ENCODE measurements around the gene SELENOK. TPM values are rescaled to one million over a fixed set of nuclear protein-coding genes. Genes with fewer than 3 reads are reported as not detected.

SELENOK gene
- total and polyA plus RNA-seq, 2 of the 13 experiments (the other 11 are each of a cell fraction or from before 2014, with no cell fraction given), result 67.0 to 81.0 TPM

DNA sequence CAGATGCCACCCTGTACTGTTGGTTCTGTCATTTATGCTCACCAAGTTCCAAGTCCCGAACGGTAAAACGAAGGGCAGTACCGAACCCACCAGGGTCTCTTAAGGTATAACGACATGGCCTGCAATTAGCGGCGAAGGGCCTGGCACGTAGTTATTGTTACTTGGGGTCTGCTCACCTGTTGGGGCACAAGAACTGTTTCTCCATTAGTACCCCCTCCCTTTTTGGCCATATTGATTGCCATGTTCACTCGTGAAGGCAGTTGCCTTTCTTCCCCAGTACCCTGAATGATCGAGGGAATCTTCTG is 44.9 kb downstream of the SELENOK start (continued):
- TF ChIP-seq ZNF577 (CRISPR knock-in tag; IDR thresholded peaks at IDR 0.05; ENCODE audit: borderline replicate concordance, low read depth), result 0 out of 2 replicates have a peak, but pooled peaks have one; percentile 6
- TF ChIP-seq HNF1B (CRISPR knock-in tag; IDR thresholded peaks at IDR 0.05), result 0 out of 2 replicates have a peak, but pooled peaks have one; percentile 26
- peak; percentile 3; the same call in 1 of the 2 replicates for TF ChIP-seq SP2 (CRISPR knock-in tag; IDR thresholded peaks at IDR 0.05)
- 0 out of 2 replicates have a peak, but pooled peaks have one; percentile 40 for TF ChIP-seq THAP8 (CRISPR knock-in tag; IDR thresholded peaks at IDR 0.05; ENCODE audit: borderline replicate concordance)

- ChIA-PET CTCF (ENCODE audit: low intra/inter-chr PET ratio, low total read pairs) (no interaction called here), POLR2A (interaction anchor here (1.1 to 6.5 kb wide), 8 partner anchors 8 to 80 kb away, joined by 3 to 156 read pairs (median 20); partner anchors contain the start of gene ACTR8)
- BruUV-seq (replicated peaks), result no TSS peak
- in situ Hi-C loops (cut with HindIII; ENCODE audit: extremely low pct_ligation_motif_present, low pct_unique_long_range_greater_than_20kb), result loop anchor here (5.0 kb wide), 1 partner anchor 36 kb away; the partner anchor contains the start of gene ACTR8
- Histone ChIP-seq H3K9ac (ENCODE audit: insufficient read depth, low read depth, low read length) (peak within 1 kb of the TSS; percentile 97), H3K4me2 (ENCODE audit: low read depth, low read length) (peak within 1 kb of the TSS; percentile 98), H3K36me3 (replicated peaks in 1 of 2; ENCODE audit: control insufficient read depth in 1 of 2, insufficient read depth in 2 of 2, low read length in 2 of 2) (peaks cover 7 to 17% of the 10 kb centered on the region in 2 experiments; a peak in 4 of 5 replicates), H4K20me1 (ENCODE audit: insufficient read depth, low read length) (peaks cover 7% of the 10 kb centered on the region), H3K27ac (ENCODE audit: extremely low read length, insufficient read depth, low read length) (peak within 1 kb of the TSS; percentile 98), H3K4me1 (ENCODE audit: insufficient read depth, low read length) (peaks cover 56% of the 10 kb centered on the region), H3K9me3 (ENCODE audit: low read length) (no peaks in the 10 kb centered on the region), H3K79me2 (ENCODE audit: insufficient read depth, low read length) (peaks cover 68% of the 10 kb centered on the region), H3K4me3 (replicated peaks in 1 of 3; ENCODE audit: insufficient read depth in 1 of 3, low read depth in 2 of 3, low read length in 3 of 3) (peak within 1 kb of the TSS; percentile 73 to 92 (median 77)), H2AFZ (ENCODE audit: low read length) (no peak within 1 kb of the TSS), H3K27me3 (ENCODE audit: control insufficient read depth in 1 of 2, insufficient read depth in 2 of 2, low read length in 2 of 2) (no peaks in the 10 kb centered on the region; a peak in 1 of 5 replicates)
- DNase-seq (ENCODE audit: low spot score) (peak; percentile 77), ATAC-seq (peak; percentile 75), FAIRE-seq (no peak)
- intact Hi-C loops (cut with micrococcal nuclease; ENCODE audit: unreplicated experiment), result no loop called here
- WGBS (ENCODE audit: low lambda C conversion rate), result 2% methylated on average over 19 of the region's 91 CpGs
- TF ChIP-seq TAF15 (IDR thresholded peaks at IDR 0.05; ENCODE audit: low read depth, low read length, poor library complexity, severe bottlenecking), result no peak
- TF ChIP-seq KIAA2018 (CRISPR knock-in tag; IDR thresholded peaks at IDR 0.05; ENCODE audit: borderline replicate concordance), result peak; percentile 68; the same call in 1 of the 2 replicates
- no peak for TF ChIP-seq KDM6A (CRISPR knock-in tag; IDR thresholded peaks at IDR 0.05; ENCODE audit: low read depth)
Measured at GRCh38 chr3:53846134-53846850, 45.4 kb downstream of the SELENOK start, which contains the start of the genes CHDH and IL17RB. TSS of gene CHDH (minus strand) at chr3:53846419. CDS start at chr3:53824008, 22,411 bp downstream. TSS of gene IL17RB (plus strand) at chr3:53846568. CDS start at chr3:53846589, 21 bp downstream.
